CD4-positive, alpha-beta memory T cell (primary cell): ENCODE measurements around the gene KCTD5. TPM values are rescaled to one million over a fixed set of nuclear protein-coding genes. Genes with fewer than 3 reads are reported as not detected.

Experiments used
- CTCF ChIA-PET: fragments of 350-600 bp; sonication (Branson Sonifier 250); formaldehyde crosslinking; loops from one replicate; lab custom pipeline; 2021; ENCODE audit warnings: inconsistent platforms; ENCODE audit not compliant: partially characterized antibody; lab: Charles Lee
- POLR2A ChIA-PET: fragments of 350-600 bp; sonication (Branson Sonifier 250); formaldehyde crosslinking; loops from one replicate; lab custom pipeline; 2021; ENCODE audit not compliant: partially characterized antibody; lab: Charles Lee
- DNase-seq, 5 donors: peaks; one replicate each; pipeline versions ENCODE4 v3.0.0 to v3.0.0-alpha.2; 2020 to 2022; ENCODE audit warnings: mixed read lengths in 1 of 5
- H3K27ac ChIP-seq: one replicate; pipeline ENCODE4 v1.7.0; 2013; ENCODE audit warnings: low read depth, low read length
- H3K27me3 ChIP-seq: 2 replicates; pipeline ENCODE4 v1.7.0; 2013; ENCODE audit warnings: mild to moderate bottlenecking, low read length, moderate library complexity; ENCODE audit not compliant: insufficient read depth
- H3K36me3 ChIP-seq: 2 replicates; pipeline ENCODE4 v1.7.0; 2013; ENCODE audit warnings: mild to moderate bottlenecking, low read length, moderate library complexity; ENCODE audit not compliant: insufficient read depth
- H3K4me1 ChIP-seq: 2 replicates; pipeline ENCODE4 v1.7.0; 2013; ENCODE audit warnings: mild to moderate bottlenecking, low read length, moderate library complexity; ENCODE audit not compliant: insufficient read depth
- H3K4me3 ChIP-seq, 2 donors: one replicate each; pipeline ENCODE4 v1.7.0; 2013; ENCODE audit warnings: low read length in 2 of 2, mild to moderate bottlenecking in 1 of 2
- H3K9me3 ChIP-seq, 2 donors: one replicate each; pipeline ENCODE4 v1.7.0; 2013; ENCODE audit warnings: low read length in 2 of 2, control low read depth in 1 of 2; ENCODE audit not compliant: control insufficient read depth in 1 of 2
- H3K27ac Mint-ChIP-seq, 7 donors: one replicate each; pipeline ENCODE4 v1.8.0; 2020 to 2021; ENCODE audit warnings: mixed read lengths in 7 of 7, mild to moderate bottlenecking in 6 of 7, inconsistent platforms in 3 of 7, moderate library complexity in 3 of 7
- H3K27me3 Mint-ChIP-seq, 2 donors: one replicate each; pipeline ENCODE4 v1.8.0; 2020 to 2021; ENCODE audit warnings: mixed read lengths in 2 of 2
- H3K36me3 Mint-ChIP-seq, 2 donors: one replicate each; pipeline ENCODE4 v1.8.0; 2020 to 2021; ENCODE audit warnings: mixed read lengths in 2 of 2, inconsistent platforms in 1 of 2, mild to moderate bottlenecking in 1 of 2
- H3K4me1 Mint-ChIP-seq, 4 donors: one replicate each; pipeline ENCODE4 v1.8.0; 2020 to 2021; ENCODE audit warnings: mixed read lengths in 4 of 4, mild to moderate bottlenecking in 1 of 4
- H3K4me3 Mint-ChIP-seq, 8 donors: one replicate each; pipeline ENCODE4 v1.8.0; 2020 to 2021; ENCODE audit warnings: mixed read lengths in 8 of 8, mild to moderate bottlenecking in 7 of 8, moderate library complexity in 6 of 8, inconsistent platforms in 3 of 8
- H3K9me3 Mint-ChIP-seq, 8 donors: one replicate each; pipeline ENCODE4 v1.8.0; 2020 to 2021; ENCODE audit warnings: mixed read lengths in 8 of 8, mild to moderate bottlenecking in 5 of 8, inconsistent platforms in 3 of 8, moderate library complexity in 1 of 8
- intact Hi-C: fragments of 100-400 bp; cut with micrococcal nuclease; formaldehyde crosslinking; loops from one replicate; pipeline ENCODE4 v1.15.1; 2023
- polyA plus RNA-seq, 2 donors: library from polyadenylated mRNA; unstranded; fragments of 300-500 nt; fragmentation: Illumina TruSeq; gene quantifications; one replicate each; pipeline ENCODE4 v1.2.3, GENCODE V29; 2021
- total RNA-seq, 2 experiments: library from RNA; stranded (reverse); gene quantifications; one replicate each; pipeline ENCODE4 v1.2.3, GENCODE V29; 2021

Gene KCTD5
- total and polyA plus RNA-seq, 4 experiments from 2014 or later = 19.6 to 27.1 (median 24.6) TPM

DNA sequence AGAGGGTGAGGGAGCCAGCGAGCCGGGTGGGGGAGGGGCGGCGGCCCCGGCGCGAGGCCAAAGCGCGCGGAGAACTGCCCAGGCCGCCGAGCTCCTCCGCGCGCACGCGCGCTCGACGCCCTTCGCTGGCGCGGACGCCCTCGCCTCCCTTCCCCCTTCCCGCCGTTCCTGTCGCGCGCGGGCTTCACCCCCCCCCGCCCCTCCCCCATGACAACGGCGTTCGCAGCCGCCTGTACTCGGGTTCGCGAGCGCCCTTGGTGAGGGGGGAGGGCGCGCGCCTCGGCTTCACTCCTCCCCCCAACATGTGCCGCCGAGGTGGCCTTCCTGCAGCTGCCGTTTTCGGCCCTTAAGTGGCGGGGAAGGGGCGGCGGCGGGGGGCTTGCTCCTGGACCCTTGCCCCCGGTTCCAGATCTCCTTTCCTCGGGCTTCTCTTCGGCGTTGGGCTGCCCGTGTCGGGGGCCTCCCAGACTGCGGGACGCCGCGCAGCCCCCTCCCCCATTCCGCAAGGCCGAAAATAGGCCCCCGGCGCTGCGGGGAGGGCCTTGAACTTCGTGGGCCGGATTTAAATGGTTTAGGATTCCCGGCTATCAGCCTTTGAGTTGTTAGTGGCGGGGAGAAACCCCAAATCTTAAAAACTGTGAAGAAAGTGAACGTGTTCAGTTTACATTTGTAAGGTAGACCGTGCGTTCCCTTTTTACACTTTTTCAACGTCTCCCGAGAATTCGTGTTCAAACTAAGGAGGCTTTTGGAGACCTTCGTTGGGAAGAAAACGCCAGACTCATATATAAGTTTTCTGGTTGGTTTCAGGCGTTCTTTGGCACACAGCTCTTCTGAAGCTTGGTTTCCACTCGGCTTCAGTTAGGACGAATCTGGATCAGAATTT lies 70.8 kb downstream of the KCTD5 start:
- DNase-seq = peak in 1 of 5 donors; percentile 67
- intact Hi-C loops = loop anchor here (1.0 to 10.0 kb wide), 5 partner anchors 24 to 112 kb away; partner anchors contain the start of genes ELOB and KCTD5
- H3K36me3 Mint-ChIP-seq = peaks cover 30 to 50% of the 10 kb centered on the region in 2 donors
- ChIA-PET POLR2A (interaction anchor here (0.8 to 6.7 kb wide), 15 partner anchors 9 to 705 kb away, joined by 3 to 142 read pairs (median 4); partner anchors contain the start of genes ECI1, ELOB, FLYWCH2 and KCTD5), CTCF (interaction anchor here (1.2 kb wide), 1 partner anchor 23 kb away, joined by 3 read pairs; no protein-coding TSS in a partner anchor)
- Histone ChIP-seq H3K4me1 (peaks cover 49% of the 10 kb centered on the region), H3K9me3 (no peaks in the 10 kb centered on the region), H3K4me3 (peak overlapping the region; percentile 95 to 97), H3K27ac (peak overlapping the region; percentile 97), H3K36me3 (peaks cover 16% of the 10 kb centered on the region), H3K27me3 (no peaks in the 10 kb centered on the region)
- H3K27ac Mint-ChIP-seq = peak overlapping the region; percentile 87 to 100 (median 92)
- H3K4me3 Mint-ChIP-seq = peak overlapping the region; percentile 86 to 97 (median 92)
- H3K4me1 Mint-ChIP-seq = peaks cover 36 to 75% (median 53%) of the 10 kb centered on the region in 4 donors
- H3K9me3 Mint-ChIP-seq = peaks cover 0 to 4% (median 0%) of the 10 kb centered on the region in 8 donors
- no peaks in the 10 kb centered on the region for H3K27me3 Mint-ChIP-seq

- Mint-ChIP-seq H3K36me3 (peaks cover 35 to 56% of the 10 kb centered on the region in 2 donors), H3K9me3 (peaks cover 0 to 4% (median 0%) of the 10 kb centered on the region in 8 donors), H3K4me1 (peaks cover 37 to 80% (median 55%) of the 10 kb centered on the region in 4 donors), H3K4me3 (peak overlapping the region; percentile 86 to 94 (median 89)), H3K27me3 (no peaks in the 10 kb centered on the region), H3K27ac (peak overlapping the region; percentile 87 to 100 (median 92))
- peak overlapping the region; percentile 72 to 97 for H3K4me3 ChIP-seq
- DNase-seq = no peak
- ChIA-PET POLR2A (interaction anchor here (0.8 to 6.7 kb wide), 9 partner anchors 9 to 129 kb away, joined by 3 to 142 read pairs (median 11); partner anchors contain the start of genes ELOB, FLYWCH2 and KCTD5), CTCF (interaction anchor here (1.2 kb wide), 1 partner anchor 22 kb away, joined by 3 read pairs; no protein-coding TSS in a partner anchor)
- H3K4me1 ChIP-seq = peaks cover 53% of the 10 kb centered on the region
- intact Hi-C loops = loop anchor here (10.0 kb wide), 1 partner anchor 111 kb away; no protein-coding TSS in a partner anchor
- H3K36me3 ChIP-seq = peaks cover 22% of the 10 kb centered on the region
- no peaks in the 10 kb centered on the region for H3K27me3 ChIP-seq
- H3K9me3 ChIP-seq = no peaks in the 10 kb centered on the region
- H3K27ac ChIP-seq = peak overlapping the region; percentile 97
These were observed 71.4 kb downstream of the KCTD5 start for GRCh38 chr16:2753733-2754020.

- POLR2A ChIA-PET = interaction anchor here (1.3 to 6.7 kb wide), 4 partner anchors 8 to 73 kb away, joined by 3 to 142 read pairs (median 16); partner anchors contain the start of genes ELOB and KCTD5
- H3K27me3 Mint-ChIP-seq = no peaks in the 10 kb centered on the region
- H3K9me3 Mint-ChIP-seq = peaks cover 0 to 4% (median 0%) of the 10 kb centered on the region in 8 donors
- Histone ChIP-seq H3K4me3 (no peak overlapping the region), H3K4me1 (peaks cover 55% of the 10 kb centered on the region), H3K9me3 (no peaks in the 10 kb centered on the region), H3K27ac (peak overlapping the region; percentile 97), H3K27me3 (no peaks in the 10 kb centered on the region), H3K36me3 (peaks cover 37% of the 10 kb centered on the region)
- H3K36me3 Mint-ChIP-seq = peaks cover 48 to 68% of the 10 kb centered on the region in 2 donors
- intact Hi-C loops = loop anchor here (10.0 kb wide), 1 partner anchor 110 kb away; no protein-coding TSS in a partner anchor
- H3K27ac Mint-ChIP-seq = peak overlapping the region; percentile 38 to 100 (median 92)
- H3K4me1 Mint-ChIP-seq = peaks cover 43 to 81% (median 62%) of the 10 kb centered on the region in 4 donors
- CTCF ChIA-PET = no interaction called here
- no peak for DNase-seq
- peak overlapping the region; percentile 86 to 94 (median 89) for H3K4me3 Mint-ChIP-seq
These were observed 72.8 kb downstream of the KCTD5 start for GRCh38 chr16:2755158-2755557.

DNA sequence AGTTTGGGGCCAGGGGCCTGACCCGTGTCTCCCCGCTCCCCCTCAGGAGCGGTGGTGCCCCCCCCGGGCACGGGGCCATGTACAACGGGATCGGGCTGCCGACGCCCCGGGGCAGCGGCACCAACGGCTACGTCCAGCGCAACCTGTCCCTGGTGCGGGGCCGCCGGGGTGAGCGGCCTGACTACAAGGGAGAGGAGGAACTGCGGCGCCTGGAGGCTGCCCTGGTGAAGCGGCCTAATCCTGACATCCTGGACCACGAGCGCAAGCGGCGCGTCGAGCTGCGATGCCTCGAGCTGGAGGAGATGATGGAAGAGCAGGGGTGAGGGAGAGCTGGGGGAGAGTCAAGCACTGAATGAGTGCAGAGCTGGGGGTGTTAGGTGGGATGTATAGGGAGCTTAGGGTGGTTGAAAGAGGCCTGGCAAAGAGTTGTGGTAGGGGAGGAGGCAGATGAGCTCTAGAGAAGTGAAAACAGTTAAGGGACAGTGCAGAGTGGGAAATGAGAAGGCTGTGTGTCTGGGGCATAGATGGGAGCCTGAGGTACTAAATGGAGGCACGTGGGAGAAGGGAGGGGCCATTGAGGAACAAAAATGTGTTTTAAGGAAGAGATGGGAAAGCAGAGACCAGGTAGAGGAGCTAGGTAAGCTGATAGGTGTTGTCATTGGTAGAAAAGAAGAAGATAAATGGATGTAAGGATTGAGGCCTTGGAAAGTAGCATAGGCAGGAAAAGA lies 74.1 kb downstream of the KCTD5 start:
- peak overlapping the region; percentile 0 to 100 (median 39) for H3K27ac Mint-ChIP-seq
- peak overlapping the region in 3 of 8 donors; percentile 3 to 71 (median 3) for H3K4me3 Mint-ChIP-seq
- peaks cover 61 to 81% of the 10 kb centered on the region in 2 donors for H3K36me3 Mint-ChIP-seq
- peaks cover 0 to 2% (median 0%) of the 10 kb centered on the region in 8 donors for H3K9me3 Mint-ChIP-seq
- H3K4me1 ChIP-seq = peaks cover 50% of the 10 kb centered on the region
- CTCF ChIA-PET = no interaction called here
- no peaks in the 10 kb centered on the region for H3K27me3 Mint-ChIP-seq
- POLR2A ChIA-PET = interaction anchor here (1.7 to 1.9 kb wide), 2 partner anchors 17 to 20 kb away, joined by 7 read pairs; partner anchors contain the start of gene ELOB
- no peaks in the 10 kb centered on the region for H3K9me3 ChIP-seq
- no peak for DNase-seq
- H3K4me3 ChIP-seq = no peak overlapping the region
- H3K36me3 ChIP-seq = peaks cover 50% of the 10 kb centered on the region
- intact Hi-C loops = loop anchor here (10.0 kb wide), 1 partner anchor 108 kb away; no protein-coding TSS in a partner anchor
- H3K4me1 Mint-ChIP-seq = peaks cover 40 to 77% (median 55%) of the 10 kb centered on the region in 4 donors
- peak overlapping the region; percentile 28 for H3K27ac ChIP-seq
- no peaks in the 10 kb centered on the region for H3K27me3 ChIP-seq

DNA sequence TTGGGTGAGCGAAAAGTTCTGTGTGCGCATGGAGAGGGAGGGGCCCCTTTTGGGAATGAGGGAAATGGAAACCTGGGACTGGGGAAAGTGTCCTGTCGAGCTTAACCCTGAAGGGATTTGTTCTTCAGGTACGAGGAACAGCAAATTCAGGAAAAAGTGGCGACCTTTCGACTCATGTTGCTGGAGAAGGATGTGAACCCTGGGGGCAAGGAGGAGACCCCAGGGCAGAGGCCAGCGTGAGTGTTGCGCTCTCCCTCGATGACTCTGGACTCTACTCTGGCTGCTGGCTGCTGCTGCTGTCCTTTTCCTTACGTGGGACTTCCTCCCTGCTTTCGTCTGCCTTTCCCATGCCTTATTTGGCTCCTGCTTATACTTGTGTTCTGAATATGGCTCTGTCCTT lies 75.0 kb downstream of the KCTD5 start:
- no peak for DNase-seq
- ChIA-PET CTCF (no interaction called here), POLR2A (interaction anchor here (1.7 to 2.2 kb wide), 3 partner anchors 17 to 21 kb away, joined by 7 read pairs; partner anchors contain the start of gene ELOB)
- Mint-ChIP-seq H3K9me3 (peaks cover 0 to 2% (median 0%) of the 10 kb centered on the region in 8 donors), H3K27ac (peak overlapping the region in 3 of 7 donors; percentile 36 to 100 (median 59)), H3K27me3 (no peaks in the 10 kb centered on the region), H3K36me3 (peaks cover 70 to 86% of the 10 kb centered on the region in 2 donors), H3K4me3 (peak overlapping the region in 3 of 8 donors; percentile 4 to 21 (median 18)), H3K4me1 (peaks cover 38 to 71% (median 52%) of the 10 kb centered on the region in 4 donors)
- Histone ChIP-seq H3K36me3 (peaks cover 59% of the 10 kb centered on the region), H3K27ac (no peak overlapping the region), H3K27me3 (no peaks in the 10 kb centered on the region), H3K4me1 (peaks cover 43% of the 10 kb centered on the region), H3K4me3 (no peak overlapping the region), H3K9me3 (no peaks in the 10 kb centered on the region)
- intact Hi-C loops = loop anchor here (10.0 kb wide), 1 partner anchor 107 kb away; no protein-coding TSS in a partner anchor
